ENCODE data around the gene REXO2. TPM values are rescaled to one million over a fixed set of nuclear protein-coding genes. Genes with fewer than 3 reads are reported as not detected.

Gene REXO2
- total and polyA plus RNA-seq, 12 donors = 85.4 to 204 (median 167) TPM

DNA sequence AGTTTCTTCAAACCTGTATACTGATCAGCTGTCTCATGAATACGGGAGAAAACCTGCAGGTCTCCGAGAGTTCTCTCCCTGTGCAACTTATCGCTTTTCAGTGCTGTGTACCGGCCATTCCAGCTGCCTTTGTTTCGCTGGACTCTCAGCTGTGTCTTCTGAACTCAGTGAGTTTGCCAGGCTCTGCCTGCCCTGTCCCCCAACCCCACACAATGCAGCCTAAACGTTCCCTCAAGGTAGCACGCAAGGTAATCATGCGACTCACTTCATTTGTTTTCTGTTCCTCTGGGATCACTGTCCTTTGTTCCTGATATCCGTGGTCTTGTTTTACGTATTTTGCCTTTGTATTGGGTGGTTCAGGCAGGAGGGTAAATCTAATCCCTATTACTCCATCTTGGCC lies 25.3 kb upstream of the REXO2 start:
- peaks cover 0 to 39% (median 9%) of the 10 kb centered on the region in 9 donors for H3K36me3 ChIP-seq
- 91 to 92% methylated on average over 10 of the region's 10 CpGs for WGBS, 2 donors
- intact Hi-C loops (cut with DNase I) = no loop called here
- TF ChIP-seq CTCF (IDR thresholded peaks at IDR 0.05) = no peak
- no peak overlapping the region for H3K27ac ChIP-seq
- no peak for ATAC-seq
- H3K9me3 ChIP-seq = no peaks in the 10 kb centered on the region
- no peak overlapping the region for H3K4me3 ChIP-seq
- no peaks in the 10 kb centered on the region for H3K27me3 ChIP-seq
- peaks cover 0 to 12% (median 8%) of the 10 kb centered on the region in 9 donors for H3K4me1 ChIP-seq
- no peak for DNase-seq

- no peak overlapping the region for H3K27ac ChIP-seq
- H3K4me3 ChIP-seq = no peak overlapping the region
- H3K27me3 ChIP-seq = no peaks in the 10 kb centered on the region
- H3K9me3 ChIP-seq = no peaks in the 10 kb centered on the region
- peak in 1 of 2 donors; percentile 12 for DNase-seq
- peaks cover 0 to 12% (median 0%) of the 10 kb centered on the region in 9 donors for H3K4me1 ChIP-seq
- peaks cover 0 to 14% (median 0%) of the 10 kb centered on the region in 9 donors for H3K36me3 ChIP-seq
- intact Hi-C loops (cut with DNase I) = no loop called here
- no peak for TF ChIP-seq CTCF (IDR thresholded peaks at IDR 0.05)
- peak in 2 of 8 donors; percentile 57 to 74 for ATAC-seq
Measured at GRCh38 chr11:114416441-114416961, 22.8 kb upstream of the REXO2 start.

DNA sequence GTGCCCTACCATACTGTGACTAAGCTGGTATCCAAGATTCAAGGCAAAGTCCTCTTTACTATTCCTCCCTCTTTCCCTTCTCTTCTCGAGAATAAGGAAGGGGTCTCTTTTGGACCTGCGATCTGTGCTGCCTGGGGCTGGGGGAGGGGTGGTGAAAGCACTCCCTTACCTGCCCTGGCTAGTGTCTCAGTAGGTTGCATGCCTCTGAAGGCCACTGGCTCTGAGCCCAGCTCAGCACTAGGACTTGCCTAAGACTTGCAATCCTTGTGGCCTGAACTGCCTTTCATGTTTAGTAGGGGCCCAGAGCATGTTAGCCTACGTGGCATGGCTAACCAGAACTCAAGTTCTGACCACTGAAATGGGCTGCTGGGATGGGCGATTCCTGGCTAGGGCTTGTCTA lies 13.0 kb upstream of the REXO2 start:
- H3K27me3 ChIP-seq = no peaks in the 10 kb centered on the region
- intact Hi-C loops (cut with DNase I) = no loop called here
- DNase-seq (no peak), ATAC-seq (no peak)
- H3K9me3 ChIP-seq = peaks cover 0 to 6% (median 0%) of the 10 kb centered on the region in 11 donors
- H3K4me3 ChIP-seq = no peak overlapping the region
- H3K27ac ChIP-seq = no peak overlapping the region
- TF ChIP-seq CTCF (IDR thresholded peaks at IDR 0.05) = no peak
- H3K36me3 ChIP-seq = peaks cover 0 to 8% (median 0%) of the 10 kb centered on the region in 9 donors
- WGBS, 2 donors = 92 to 93% methylated on average over 4 of the region's 4 CpGs
- H3K4me1 ChIP-seq = no peaks in the 10 kb centered on the region

DNA sequence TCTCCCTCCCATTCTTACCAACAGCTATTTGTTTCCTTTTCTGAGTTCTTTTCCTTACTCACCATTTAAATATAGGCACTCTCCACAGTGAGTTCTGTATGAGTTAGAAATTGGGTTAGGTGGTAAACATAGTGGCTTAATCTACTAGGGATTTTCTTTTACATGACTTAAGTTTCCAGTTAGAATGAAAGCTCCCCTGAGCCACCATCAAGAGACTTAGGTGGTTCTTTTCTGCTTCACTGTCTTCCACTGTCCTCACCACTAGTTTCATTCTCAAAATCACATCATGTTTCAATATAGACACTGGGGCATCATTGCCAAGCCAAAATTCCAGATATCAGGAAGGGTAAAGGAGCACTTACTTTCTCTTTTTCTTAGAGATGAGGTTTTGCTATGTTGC lies 9.0 kb upstream of the REXO2 start:
- no peak for DNase-seq
- H3K9me3 ChIP-seq = no peaks in the 10 kb centered on the region
- TF ChIP-seq CTCF (IDR thresholded peaks at IDR 0.05) = no peak
- no peak overlapping the region for H3K4me3 ChIP-seq
- no peak for ATAC-seq
- H3K4me1 ChIP-seq = no peaks in the 10 kb centered on the region
- H3K27ac ChIP-seq = no peak overlapping the region
- H3K27me3 ChIP-seq = no peaks in the 10 kb centered on the region
- peaks cover 0 to 6% (median 0%) of the 10 kb centered on the region in 9 donors for H3K36me3 ChIP-seq
- intact Hi-C loops (cut with DNase I) = loop anchor here in 2 of 10 donors (10.0 kb wide), 2 partner anchors 85 to 145 kb away; no protein-coding TSS in a partner anchor
